GM12878 (cell line): ENCODE data around the gene FOXP1. TPM values are rescaled to one million over a fixed set of nuclear protein-coding genes. Genes with fewer than 3 reads are reported as not detected.

Experiments
- ATAC-seq: fragments of 200-7000 bp; cut with Tn5 transposase; 3 replicates; pipeline ENCODE4 v1.9.1; 2020; ENCODE audit warnings: mild to moderate bottlenecking, moderate library complexity
- BruUV-seq: library from RNA; stranded (reverse); fragments of 400-500 nt; replicated peaks from 2 replicates; lab custom pipeline; 2021; lab: Mats Ljungman, UMichigan
- CTCF ChIA-PET: fragments of 300-600 bp; sonication (Branson Sonifier 250); formaldehyde crosslinking; extraction: SDS; loops from one replicate; lab custom pipeline; 2021; ENCODE audit warnings: inconsistent platforms; lab: Yijun Ruan, JAX
- POLR2A ChIA-PET: fragments of 350-600 bp; formaldehyde crosslinking; extraction: SDS; loops from one replicate; lab custom pipeline; 2021; ENCODE audit warnings: inconsistent platforms; lab: Charles Lee
- RAD21 ChIA-PET: fragments of 300-600 bp; sonication (Branson Sonifier 250); formaldehyde crosslinking; loops from one replicate; lab custom pipeline; 2023; ENCODE audit warnings: antibody characterized with exemption; ENCODE audit not compliant: unreplicated experiment; lab: Charles Lee
- SMC1A ChIA-PET: fragments of 300-600 bp; sonication (Branson Sonifier 250); formaldehyde crosslinking; loops from one replicate; lab custom pipeline; 2023; ENCODE audit not compliant: unreplicated experiment, uncharacterized antibody; lab: Charles Lee
- DNase-seq: peaks from one replicate; pipeline ENCODE4 v3.0.0-alpha.2; 2011; ENCODE audit warnings: low read depth, low spot score
- FAIRE-seq: peaks from 3 replicates; lab custom pipeline; 2011; peaks lifted over from hg19 to GRCh38; lab: Jason Lieb, UNC
- H2AFZ ChIP-seq: 2 replicates; pipeline ENCODE4 v1.6.0; 2011; ENCODE audit warnings: low read depth, low read length, control low read depth; ENCODE audit not compliant: control insufficient read depth
- H3K27ac ChIP-seq: 2 replicates; pipeline ENCODE4 v1.5.1; 2011; ENCODE audit warnings: control low read depth; ENCODE audit not compliant: control insufficient read depth, insufficient read depth
- H3K27me3 ChIP-seq, 2 experiments: replicated peaks in 1 of 2; 2 replicates each; pipeline versions ENCODE4 v1.6.0 to v1.6.1; 2011; ENCODE audit warnings: low read length in 1 of 2; ENCODE audit not compliant: control insufficient read depth in 2 of 2, insufficient read depth in 2 of 2
- H3K36me3 ChIP-seq, 2 experiments: 2 replicates each; pipeline ENCODE4 v1.5.1; 2011; ENCODE audit warnings: low read length in 1 of 2; ENCODE audit not compliant: control insufficient read depth in 2 of 2, insufficient read depth in 2 of 2
- H3K4me1 ChIP-seq: 2 replicates; pipeline ENCODE4 v1.6.1; 2011; ENCODE audit warnings: mild to moderate bottlenecking, low read length, moderate library complexity, mixed read lengths; ENCODE audit not compliant: control insufficient read depth, insufficient read depth
- H3K4me2 ChIP-seq: 2 replicates; pipeline ENCODE4 v1.6.0; 2011; ENCODE audit warnings: control low read depth; ENCODE audit not compliant: control insufficient read depth, insufficient read depth
- H3K4me3 ChIP-seq: fragments of 200-600 bp; sonication (generic); 2 replicates; pipeline ENCODE4 v1.5.1; 2016
- H3K79me2 ChIP-seq: 2 replicates; pipeline ENCODE4 v1.6.0; 2011; ENCODE audit warnings: low read length; ENCODE audit not compliant: control insufficient read depth, insufficient read depth
- H3K9ac ChIP-seq: 2 replicates; pipeline ENCODE4 v1.8.0; 2011; ENCODE audit warnings: low read length, control low read depth, mixed read lengths; ENCODE audit not compliant: control insufficient read depth, insufficient read depth
- H3K9me3 ChIP-seq: replicated peaks from 3 replicates; pipeline ENCODE4 v1.5.1; 2011; ENCODE audit warnings: mild to moderate bottlenecking, low read length; ENCODE audit not compliant: control insufficient read depth, insufficient read depth
- H4K20me1 ChIP-seq: 2 replicates; pipeline ENCODE4 v1.6.0; 2011; ENCODE audit not compliant: control insufficient read depth, insufficient read depth
- BHLHE40 ChIP-seq, 2 experiments: fragments of 450-650 bp in 1 of 2; IDR thresholded peaks; 2 replicates each; pipeline ENCODE4 v1.6.1; 2011 to 2017; ENCODE audit warnings: low read depth in 2 of 2, borderline replicate concordance in 1 of 2, improper control_type of control experiment in 1 of 2, low read length in 1 of 2, mild to moderate bottlenecking in 1 of 2
- CBFB ChIP-seq: IDR thresholded peaks from 2 replicates; pipeline ENCODE4 v1.6.1; 2016; ENCODE audit warnings: antibody characterized with exemption, low read depth
- DPF2 ChIP-seq: fragments of 450-650 bp; IDR thresholded peaks from 2 replicates; pipeline ENCODE4 v1.6.1; 2017; ENCODE audit warnings: mild to moderate bottlenecking
- EZH2 ChIP-seq: IDR thresholded peaks from 2 replicates; pipeline ENCODE4 v1.6.1; 2012; ENCODE audit warnings: low read depth, mild to moderate bottlenecking, control low read depth, inconsistent platforms, low read length, borderline replicate concordance; ENCODE audit not compliant: control insufficient read depth
- MAX ChIP-seq: IDR thresholded peaks from 2 replicates; pipeline ENCODE4 v1.6.1; 2012; ENCODE audit warnings: low read depth, low read length, improper control_type of control experiment
- MTA2 ChIP-seq: fragments of 450-650 bp; IDR thresholded peaks from 2 replicates; pipeline ENCODE4 v1.6.1; 2016; ENCODE audit warnings: low read depth, mild to moderate bottlenecking, moderate library complexity
- RAD21 ChIP-seq: IDR thresholded peaks from 2 replicates; pipeline ENCODE4 v1.6.1; 2011; ENCODE audit warnings: mild to moderate bottlenecking, low read depth, low read length, moderate library complexity; ENCODE audit not compliant: insufficient read depth
- SMARCA5 ChIP-seq: fragments of 450-650 bp; IDR thresholded peaks from 2 replicates; pipeline ENCODE4 v1.6.1; 2017; ENCODE audit warnings: mild to moderate bottlenecking
- SPI1 ChIP-seq: IDR thresholded peaks from 2 replicates; pipeline ENCODE4 v1.6.1; 2011; ENCODE audit warnings: low read depth, mild to moderate bottlenecking, low read length, moderate library complexity, borderline replicate concordance; ENCODE audit not compliant: insufficient read depth
- SREBF2 ChIP-seq: IDR thresholded peaks from 2 replicates; pipeline ENCODE4 v1.6.1; 2012; ENCODE audit warnings: mild to moderate bottlenecking, low read length
- SUZ12 ChIP-seq: fragments of 200-600 bp; sonication (generic); IDR thresholded peaks from one replicate; pipeline ENCODE4 v1.6.1; 2018; ENCODE audit warnings: antibody characterized with exemption, mild to moderate bottlenecking; ENCODE audit not compliant: unreplicated experiment
- ZNF217 ChIP-seq: fragments of 450-650 bp; IDR thresholded peaks from 2 replicates; pipeline ENCODE4 v1.6.1; 2017; ENCODE audit warnings: antibody characterized with exemption, mild to moderate bottlenecking
- WGBS: methylation state at CpG from one replicate; pipeline ENCODE4 v1.1.6; 2016; ENCODE audit warnings: low lambda C conversion rate; ENCODE audit not compliant: insufficient replicate concordance, insufficient coverage; ENCODE audit errors: missing lambda C conversion rate; 5-methylcytosine and 5-hydroxymethylcytosine counted together
- in situ Hi-C: fragments of 300-500 bp; cut with MboI; formaldehyde crosslinking; loops from 9 replicates; pipeline ENCODE4 v1.14.3; 2018; ENCODE audit warnings: mixed read lengths
- intact Hi-C: fragments of 100-400 bp; cut with micrococcal nuclease; formaldehyde crosslinking; loops from one replicate; pipeline ENCODE4 v1.14.2; 2022; ENCODE audit not compliant: unreplicated experiment
- polyA plus RNA-seq, 11 experiments: library from polyadenylated mRNA; depleted of rRNA in 4 of 11; unstranded in 6 of 11; stranded (reverse) in 5 of 11; fragments of >200 nt; fragmentation: Nextera tagmentation in 4 of 11; fragmentation: Illumina TruSeq in 1 of 11; extraction: Ambion mirVana in 4 of 11; extraction: Trizol in 1 of 11; gene quantifications; 1 replicate in 1 of 11; 2 replicates in 10 of 11; pipeline versions ENCODE4 v1.2.1 to v1.2.3, GENCODE V29; 2011 to 2016; ENCODE audit warnings: inconsistent platforms in 2 of 11, missing spikeins in 2 of 11, low read depth in 1 of 11
- total RNA-seq, 4 experiments: library from RNA; depleted of rRNA in 3 of 4; stranded (reverse); fragments of >200 nt in 3 of 4; fragmentation: Illumina TruSeq in 1 of 4; extraction: Trizol in 1 of 4; gene quantifications; 2 replicates each; pipeline versions ENCODE4 v1.2.1 to v1.2.3, GENCODE V29; 2013 to 2021

FOXP1 gene
- total and polyA plus RNA-seq, 10 of the 15 experiments (the other 5 are each of a cell fraction or from before 2014, with no cell fraction given), result 0.05 to 1.6 (median 0.20) TPM; not detected in 1

- H3K79me2 ChIP-seq, result no peaks in the 10 kb centered on the region
- no TSS peak for BruUV-seq
- H3K36me3 ChIP-seq, result no peaks in the 10 kb centered on the region
- no peak overlapping the region for H3K4me3 ChIP-seq
- H3K9me3 ChIP-seq, result no peaks in the 10 kb centered on the region
- H4K20me1 ChIP-seq, result no peaks in the 10 kb centered on the region
- FAIRE-seq (no peak), ATAC-seq (no peak), DNase-seq (no peak)
- H3K27ac ChIP-seq, result no peak overlapping the region
- intact Hi-C loops, result no loop called here
- ChIA-PET RAD21 (no interaction called here), CTCF (interaction anchor here (1.8 kb wide), 1 partner anchor 19 kb away, joined by 4 read pairs; no protein-coding TSS in a partner anchor), POLR2A (no interaction called here), SMC1A (interaction anchor here (2.6 kb wide), 1 partner anchor 10 kb away, joined by 10 read pairs; no protein-coding TSS in a partner anchor)
- 5% methylated on average over 1 of the region's 1 CpG for WGBS
- no peaks in the 10 kb centered on the region; a peak in 1 of 4 replicates for H3K27me3 ChIP-seq
- TF ChIP-seq DPF2 (no peak), CBFB (no peak), RAD21 (no peak), MAX (no peak), MTA2 (no peak), SMARCA5 (no peak), ZNF217 (no peak), SPI1 (no peak), SUZ12 (no peak), EZH2 (no peak), SREBF2 (no peak), BHLHE40 (IDR thresholded peaks at IDR 0.05; ENCODE audit: borderline replicate concordance in 1 of 2, low read depth in 2 of 2, low read length in 1 of 2) (no peak)
- in situ Hi-C loops, result no loop called here
- no peak overlapping the region for H3K4me2 ChIP-seq
- no peak overlapping the region for H2AFZ ChIP-seq
- no peaks in the 10 kb centered on the region for H3K4me1 ChIP-seq
- H3K9ac ChIP-seq, result no peak overlapping the region
Measured at GRCh38 chr3:71378509-71378908, 205.0 kb downstream of the FOXP1 start.
